Measurements from ENCODE around the gene RIN1.

Gene RIN1

DNA sequence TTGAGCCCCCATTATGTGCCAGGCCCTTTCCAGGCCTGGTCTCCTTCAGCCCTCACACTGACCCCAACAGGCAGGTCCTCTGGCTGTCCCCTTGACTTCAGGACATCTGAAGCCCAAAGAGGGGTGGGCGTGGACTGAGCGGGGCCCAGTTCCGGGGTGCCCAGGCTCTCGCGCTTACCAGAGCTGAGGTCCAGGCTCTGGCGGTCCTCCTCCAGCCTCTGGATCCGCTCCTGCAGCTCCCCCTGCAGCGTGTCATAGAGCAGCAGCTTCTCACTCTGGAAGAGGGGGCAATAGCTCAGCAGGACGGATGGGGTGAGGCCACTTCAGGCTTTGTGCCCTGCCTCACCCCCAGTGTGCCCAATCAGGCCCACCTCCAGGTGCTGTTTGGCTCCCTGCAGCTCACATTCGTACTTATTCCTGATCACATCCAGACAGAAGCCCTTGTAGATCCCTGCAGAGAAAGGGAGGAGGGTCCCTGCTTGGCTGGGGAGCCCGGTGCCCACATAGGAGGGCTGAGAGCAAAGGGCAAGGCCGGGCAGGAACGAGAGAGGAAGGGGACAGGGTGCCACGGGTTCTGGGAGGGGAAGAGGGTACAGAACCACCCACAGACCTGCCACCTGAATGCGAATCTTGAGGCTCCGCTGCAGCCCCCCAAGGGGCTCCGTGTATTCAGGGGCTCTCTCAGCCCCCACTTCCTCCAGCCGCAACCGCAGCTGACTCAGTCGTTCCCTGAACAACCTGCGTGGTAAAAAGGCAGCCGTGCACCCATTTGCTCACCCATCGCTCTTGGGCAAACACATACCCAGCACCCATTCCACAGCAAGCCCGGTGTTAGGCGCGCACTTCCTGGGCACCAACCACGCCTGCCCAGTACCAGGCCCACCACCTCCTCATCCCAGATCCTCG is 4.6 kb upstream of the RIN1 start:
- Histone ChIP-seq H3K9me3 (ENCODE audit: insufficient read depth, low read depth, low read length) (no peaks in the 10 kb centered on the region), H3K36me3 (ENCODE audit: insufficient read depth, low read length) (peaks cover 15% of the 10 kb centered on the region; the same call in 1 of the 2 replicates), H3K79me2 (ENCODE audit: insufficient read depth, low read length) (peaks cover 22% of the 10 kb centered on the region), H3K4me3 (ENCODE audit: low read length, poor library complexity, severe bottlenecking) (no peak overlapping the region), H3K9ac (ENCODE audit: low read depth, low read length, poor library complexity, severe bottlenecking) (no peak overlapping the region), H3F3A (ENCODE audit: low read depth) (no peaks in the 10 kb centered on the region), H3K9me2 (replicated peaks; ENCODE audit: low read depth, low read length) (no peaks in the 10 kb centered on the region), H3K4me2 (ENCODE audit: low read depth, low read length, poor library complexity, severe bottlenecking) (no peak overlapping the region), H2AFZ (ENCODE audit: low read length) (no peak overlapping the region), H3K4me1 (ENCODE audit: insufficient read depth, low read length, poor library complexity, severe bottlenecking) (peaks cover 25% of the 10 kb centered on the region), H3K27me3 (ENCODE audit: insufficient read depth, low read length, poor library complexity, severe bottlenecking) (no peaks in the 10 kb centered on the region), H4K20me1 (ENCODE audit: insufficient read depth, low read length, poor library complexity, severe bottlenecking) (peaks cover 7% of the 10 kb centered on the region)
- TF ChIP-seq, protein P1, sequence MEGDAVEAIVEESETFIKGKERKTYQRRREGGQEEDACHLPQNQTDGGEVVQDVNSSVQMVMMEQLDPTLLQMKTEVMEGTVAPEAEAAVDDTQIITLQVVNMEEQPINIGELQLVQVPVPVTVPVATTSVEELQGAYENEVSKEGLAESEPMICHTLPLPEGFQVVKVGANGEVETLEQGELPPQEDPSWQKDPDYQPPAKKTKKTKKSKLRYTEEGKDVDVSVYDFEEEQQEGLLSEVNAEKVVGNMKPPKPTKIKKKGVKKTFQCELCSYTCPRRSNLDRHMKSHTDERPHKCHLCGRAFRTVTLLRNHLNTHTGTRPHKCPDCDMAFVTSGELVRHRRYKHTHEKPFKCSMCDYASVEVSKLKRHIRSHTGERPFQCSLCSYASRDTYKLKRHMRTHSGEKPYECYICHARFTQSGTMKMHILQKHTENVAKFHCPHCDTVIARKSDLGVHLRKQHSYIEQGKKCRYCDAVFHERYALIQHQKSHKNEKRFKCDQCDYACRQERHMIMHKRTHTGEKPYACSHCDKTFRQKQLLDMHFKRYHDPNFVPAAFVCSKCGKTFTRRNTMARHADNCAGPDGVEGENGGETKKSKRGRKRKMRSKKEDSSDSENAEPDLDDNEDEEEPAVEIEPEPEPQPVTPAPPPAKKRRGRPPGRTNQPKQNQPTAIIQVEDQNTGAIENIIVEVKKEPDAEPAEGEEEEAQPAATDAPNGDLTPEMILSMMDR (conservative IDR thresholded peaks at IDR 0.05; ENCODE audit: low read length), result no peak

DNA sequence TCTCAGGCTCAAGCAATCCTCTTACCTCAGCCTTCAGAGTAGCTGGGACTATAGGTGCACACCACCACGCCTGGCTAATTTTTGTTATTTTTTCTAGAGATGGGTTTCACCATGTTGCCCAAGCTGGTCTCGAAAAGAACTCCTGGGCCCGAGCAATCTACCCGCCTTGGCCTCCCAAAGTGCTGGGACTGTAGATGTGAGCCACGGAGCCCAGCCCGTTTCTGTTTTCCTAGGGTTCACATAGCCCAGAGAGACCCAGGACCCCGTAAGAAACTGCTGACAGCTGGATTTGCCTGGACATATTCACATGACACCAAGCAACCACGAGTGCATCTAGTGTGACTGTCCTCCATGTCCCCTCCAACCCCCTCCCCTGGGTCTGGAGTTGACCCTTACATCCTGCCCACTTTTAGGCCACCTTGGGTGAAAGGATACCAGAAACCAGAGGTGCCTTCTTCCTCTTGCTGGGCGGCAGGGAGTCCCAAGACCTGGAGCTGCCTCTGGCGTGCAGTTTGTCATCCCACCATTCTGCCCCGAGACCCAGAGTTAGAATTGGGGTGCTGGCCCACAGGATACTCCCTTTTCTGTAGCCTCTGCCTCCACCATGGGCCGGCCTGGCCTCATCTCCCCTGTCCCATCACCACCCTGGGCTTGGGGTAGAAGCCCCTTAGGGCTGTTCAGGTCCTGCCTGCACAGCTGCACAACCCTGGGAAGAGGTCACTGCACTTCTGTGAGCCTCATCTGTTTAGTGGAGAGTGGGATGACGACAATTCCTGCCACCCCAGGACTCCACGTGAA is 3.7 kb upstream of the RIN1 start:
- peaks cover 22% of the 10 kb centered on the region for H3K79me2 ChIP-seq (ENCODE audit: insufficient read depth, low read length)
- H3F3A ChIP-seq (ENCODE audit: low read depth), result no peaks in the 10 kb centered on the region
- H3K9ac ChIP-seq (ENCODE audit: low read depth, low read length, poor library complexity, severe bottlenecking), result no peak overlapping the region
- no peaks in the 10 kb centered on the region for H3K27me3 ChIP-seq (ENCODE audit: insufficient read depth, low read length, poor library complexity, severe bottlenecking)
- H3K36me3 ChIP-seq (ENCODE audit: insufficient read depth, low read length), result peaks cover 15% of the 10 kb centered on the region; the same call in 1 of the 2 replicates
- peaks cover 7% of the 10 kb centered on the region for H4K20me1 ChIP-seq (ENCODE audit: insufficient read depth, low read length, poor library complexity, severe bottlenecking)
- TF ChIP-seq EZH2phosphoT487 (IDR thresholded peaks at IDR 0.05; ENCODE audit: borderline replicate concordance), result no peak
- TF ChIP-seq, protein P1 (conservative IDR thresholded peaks at IDR 0.05; ENCODE audit: low read length), result no peak
- no peaks in the 10 kb centered on the region for H3K9me3 ChIP-seq (ENCODE audit: insufficient read depth, low read depth, low read length)
- H3K4me3 ChIP-seq (ENCODE audit: low read length, poor library complexity, severe bottlenecking), result no peak overlapping the region
- H3K9me2 ChIP-seq (replicated peaks; ENCODE audit: low read depth, low read length), result no peaks in the 10 kb centered on the region
- peaks cover 17% of the 10 kb centered on the region for H3K4me1 ChIP-seq (ENCODE audit: insufficient read depth, low read length, poor library complexity, severe bottlenecking)
- no peak overlapping the region for H2AFZ ChIP-seq (ENCODE audit: low read length)
- no peak overlapping the region for H3K4me2 ChIP-seq (ENCODE audit: low read depth, low read length, poor library complexity, severe bottlenecking)

DNA sequence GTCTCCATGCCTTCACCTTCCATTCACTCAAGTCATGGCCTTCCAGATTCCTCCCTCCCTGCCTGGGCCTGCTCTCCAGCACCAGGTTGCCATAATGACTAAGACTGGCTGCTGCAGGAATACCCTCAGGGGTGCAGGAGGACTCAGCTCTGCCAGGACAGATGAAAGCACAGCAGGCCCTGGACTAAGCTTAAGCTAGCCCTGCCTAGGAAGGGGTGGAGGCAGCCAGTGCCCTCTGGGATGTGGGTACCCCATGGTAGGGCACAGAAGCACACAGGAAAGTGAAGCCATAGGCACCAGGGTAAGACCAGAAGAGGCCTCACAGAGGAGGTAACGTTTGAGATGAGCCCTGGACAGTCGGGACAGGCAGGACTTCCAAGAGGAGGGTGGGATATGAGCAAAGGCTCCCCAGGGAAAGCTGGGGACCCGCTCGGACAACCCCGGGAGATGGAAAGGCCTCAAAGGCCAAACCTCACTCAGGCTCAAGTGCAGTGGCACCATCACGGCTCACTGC is 3.0 kb upstream of the RIN1 start:
- peaks cover 13% of the 10 kb centered on the region for H3K4me1 ChIP-seq (ENCODE audit: insufficient read depth, low read length, poor library complexity, severe bottlenecking)
- H2AFZ ChIP-seq (ENCODE audit: low read length), result no peak overlapping the region
- peaks cover 15% of the 10 kb centered on the region; the same call in 1 of the 2 replicates for H3K36me3 ChIP-seq (ENCODE audit: insufficient read depth, low read length)
- H3F3A ChIP-seq (ENCODE audit: low read depth), result no peaks in the 10 kb centered on the region
- H3K9ac ChIP-seq (ENCODE audit: low read depth, low read length, poor library complexity, severe bottlenecking), result no peak overlapping the region
- H3K9me2 ChIP-seq (replicated peaks; ENCODE audit: low read depth, low read length), result no peaks in the 10 kb centered on the region
- H3K4me3 ChIP-seq (ENCODE audit: low read length, poor library complexity, severe bottlenecking), result no peak overlapping the region
- TF ChIP-seq, protein P1 (conservative IDR thresholded peaks at IDR 0.05; ENCODE audit: low read length), result no peak
- TF ChIP-seq EZH2phosphoT487 (IDR thresholded peaks at IDR 0.05; ENCODE audit: borderline replicate concordance), result no peak
- peaks cover 1% of the 10 kb centered on the region for H4K20me1 ChIP-seq (ENCODE audit: insufficient read depth, low read length, poor library complexity, severe bottlenecking)
- no peak overlapping the region for H3K4me2 ChIP-seq (ENCODE audit: low read depth, low read length, poor library complexity, severe bottlenecking)
- peaks cover 15% of the 10 kb centered on the region for H3K79me2 ChIP-seq (ENCODE audit: insufficient read depth, low read length)
- H3K9me3 ChIP-seq (ENCODE audit: insufficient read depth, low read depth, low read length), result no peaks in the 10 kb centered on the region
- H3K27me3 ChIP-seq (ENCODE audit: insufficient read depth, low read length, poor library complexity, severe bottlenecking), result no peaks in the 10 kb centered on the region

All from Loucy (cell line).